OCI-LY1 (cell line): ENCODE data around the gene PTCD3.

Experiments used
- H2AFZ ChIP-seq: fragments of 200-600 bp; sonication (generic), shearing (Covaris generic); 2 replicates; pipeline ENCODE4 v1.6.0; 2014; ENCODE audit warnings: antibody characterized with exemption, mild to moderate bottlenecking, low read length
- H3F3A ChIP-seq: fragments of 200-600 bp; sonication (generic), shearing (Covaris generic); 2 replicates; pipeline ENCODE4 v1.6.0; 2014; ENCODE audit warnings: mild to moderate bottlenecking, antibody characterized with exemption, low read length, moderate library complexity; ENCODE audit not compliant: insufficient read depth
- H3K27ac ChIP-seq: fragments of 200-600 bp; sonication (generic); 2 replicates; pipeline ENCODE4 v1.5.1; 2014; ENCODE audit warnings: low read length, mixed run types, mild to moderate bottlenecking, low read depth; ENCODE audit not compliant: poor library complexity, severe bottlenecking
- H3K27me3 ChIP-seq: fragments of 200-600 bp; sonication (generic); 2 replicates; pipeline ENCODE4 v1.6.0; 2014; ENCODE audit warnings: antibody characterized with exemption, mild to moderate bottlenecking, low read length, moderate library complexity; ENCODE audit not compliant: insufficient read depth
- H3K36me3 ChIP-seq: fragments of 200-600 bp; sonication (generic); 2 replicates; pipeline ENCODE4 v1.6.1; 2014; ENCODE audit warnings: mild to moderate bottlenecking, antibody characterized with exemption, low read length, moderate library complexity, mixed read lengths; ENCODE audit not compliant: insufficient read depth
- H3K4me1 ChIP-seq: fragments of 200-600 bp; sonication (generic); 2 replicates; pipeline ENCODE4 v1.5.1; 2014; ENCODE audit warnings: mild to moderate bottlenecking, low read length, moderate library complexity; ENCODE audit not compliant: insufficient read depth, severe bottlenecking
- H3K4me2 ChIP-seq: fragments of 200-600 bp; sonication (generic), shearing (Covaris generic); 2 replicates; pipeline ENCODE4 v1.6.1; 2014; ENCODE audit warnings: low read length
- H3K4me3 ChIP-seq: fragments of 200-600 bp; sonication (generic); 2 replicates; pipeline ENCODE4 v1.5.1; 2014; ENCODE audit warnings: low read length, low read depth, mild to moderate bottlenecking, mixed read lengths; ENCODE audit not compliant: poor library complexity, severe bottlenecking
- H3K79me2 ChIP-seq: fragments of 200-600 bp; shearing (Covaris generic); 2 replicates; pipeline ENCODE4 v1.6.1; 2016; ENCODE audit warnings: mixed run types, low read length, mixed read lengths; ENCODE audit not compliant: insufficient read depth
- H3K9ac ChIP-seq: fragments of 200-600 bp; sonication (generic), shearing (Covaris generic); 2 replicates; pipeline ENCODE4 v1.6.1; 2014; ENCODE audit warnings: mild to moderate bottlenecking, low read length, mixed read lengths
- H3K9me2 ChIP-seq: fragments of 200-600 bp; sonication (generic), shearing (Covaris generic); 2 replicates; pipeline ENCODE4 v1.6.1; 2014; ENCODE audit warnings: low read depth, mild to moderate bottlenecking, low read length, mixed read lengths
- H3K9me3 ChIP-seq: fragments of 200-600 bp; shearing (Covaris generic); 2 replicates; pipeline ENCODE4 v1.6.1; 2014; ENCODE audit warnings: low read length, mixed read lengths
- H4K20me1 ChIP-seq: fragments of 200-600 bp; sonication (generic), shearing (Covaris generic); 2 replicates; pipeline ENCODE4 v1.6.0; 2016; ENCODE audit warnings: mild to moderate bottlenecking, low read length; ENCODE audit not compliant: insufficient read depth
- CTCF ChIP-seq: fragments of 200-600 bp; sonication (generic), shearing (Covaris generic); IDR thresholded peaks from 2 replicates; pipeline ENCODE4 v1.5.1; 2017; ENCODE audit warnings: mild to moderate bottlenecking, antibody characterized with exemption, low read length, moderate library complexity, mixed read lengths
- EZH2 ChIP-seq: fragments of 200-600 bp; sonication (generic), shearing (Covaris generic); IDR thresholded peaks from 2 replicates; pipeline ENCODE4 v1.8.0; 2017; ENCODE audit warnings: borderline replicate concordance, mixed run types, mild to moderate bottlenecking, antibody characterized with exemption, low read length, moderate library complexity, mixed read lengths

Gene PTCD3

DNA sequence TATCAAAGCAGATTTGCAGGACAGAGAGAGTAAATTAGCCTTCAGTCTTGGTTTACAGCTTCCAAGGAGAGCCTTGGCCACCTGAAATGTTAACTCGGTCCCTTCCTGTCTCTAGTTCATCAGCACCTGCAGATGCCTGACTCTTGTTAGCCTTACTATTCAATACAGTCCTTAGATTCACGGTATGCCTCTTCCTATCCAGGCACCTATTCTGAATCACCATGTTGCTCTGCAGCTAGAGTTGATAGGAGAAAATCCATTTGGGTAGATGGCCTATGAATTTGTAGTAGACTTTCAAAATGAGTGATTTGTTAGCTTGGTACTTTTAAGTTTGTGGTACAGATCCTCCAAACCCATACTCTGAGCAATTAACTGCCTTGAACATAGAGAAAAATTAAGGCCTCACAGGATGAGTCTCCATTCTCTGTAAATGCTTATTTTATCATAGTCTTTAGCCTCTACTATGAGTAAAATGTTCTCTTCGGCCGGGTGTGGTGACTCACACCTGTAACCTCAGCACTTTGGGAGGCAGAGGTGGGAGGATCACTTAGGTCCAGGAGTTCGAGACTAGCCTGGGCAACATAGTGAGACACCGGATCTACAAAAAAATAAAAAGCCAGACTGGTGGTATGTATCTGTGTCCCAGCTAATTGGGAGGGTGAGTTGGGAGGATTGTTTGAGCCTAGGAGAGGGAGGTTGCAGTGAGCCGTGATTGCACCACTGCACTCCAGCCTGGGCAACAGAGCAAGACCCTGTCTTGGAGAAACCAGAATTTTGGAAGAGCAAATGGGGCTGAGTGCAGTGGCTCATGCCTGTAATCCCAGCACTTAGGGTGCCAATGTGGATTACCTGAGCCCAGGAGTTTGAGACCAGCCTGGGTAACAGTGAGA is 32.9 kb downstream of the PTCD3 start:
- Histone ChIP-seq H3K79me2 (no peaks in the 10 kb centered on the region), H3F3A (no peaks in the 10 kb centered on the region), H3K9me2 (no peaks in the 10 kb centered on the region), H3K4me1 (no peaks in the 10 kb centered on the region), H3K4me2 (no peak overlapping the region), H3K4me3 (no peak overlapping the region), H3K9me3 (no peaks in the 10 kb centered on the region), H2AFZ (no peak overlapping the region), H3K36me3 (peaks cover 97% of the 10 kb centered on the region), H4K20me1 (no peaks in the 10 kb centered on the region), H3K9ac (no peak overlapping the region), H3K27me3 (no peaks in the 10 kb centered on the region), H3K27ac (no peak overlapping the region)
- TF ChIP-seq CTCF = no peak
- no peak for TF ChIP-seq EZH2

DNA sequence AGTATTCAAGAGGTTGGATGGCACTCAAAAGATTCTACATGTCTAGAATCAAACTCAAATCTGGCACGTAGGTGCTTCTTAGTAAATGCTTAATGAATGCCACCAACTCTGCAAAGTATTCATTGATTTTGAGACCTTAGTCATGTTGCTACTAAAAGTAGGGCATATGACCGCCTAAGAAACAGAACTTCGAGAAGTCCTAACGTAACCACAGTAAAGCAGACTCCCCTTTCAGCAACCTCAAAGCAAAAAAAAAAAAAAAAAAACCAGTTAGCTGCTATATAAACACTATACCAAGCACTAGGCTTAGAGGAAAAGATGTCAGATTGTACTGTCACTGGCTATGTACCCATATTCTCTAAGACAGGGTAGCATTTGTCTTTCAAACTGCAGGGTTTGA is 33.9 kb downstream of the PTCD3 start:
- H3K27ac ChIP-seq = no peak overlapping the region
- no peaks in the 10 kb centered on the region for H3K27me3 ChIP-seq
- H3K9ac ChIP-seq = no peak overlapping the region
- H4K20me1 ChIP-seq = no peaks in the 10 kb centered on the region
- no peaks in the 10 kb centered on the region for H3K9me2 ChIP-seq
- no peak overlapping the region for H3K4me3 ChIP-seq
- H3K36me3 ChIP-seq = peaks cover 97% of the 10 kb centered on the region
- H3K4me1 ChIP-seq = no peaks in the 10 kb centered on the region
- H2AFZ ChIP-seq = no peak overlapping the region
- H3F3A ChIP-seq = no peaks in the 10 kb centered on the region
- no peaks in the 10 kb centered on the region for H3K9me3 ChIP-seq
- H3K79me2 ChIP-seq = no peaks in the 10 kb centered on the region
- TF ChIP-seq EZH2 = no peak
- TF ChIP-seq CTCF = no peak
- H3K4me2 ChIP-seq = no peak overlapping the region

DNA sequence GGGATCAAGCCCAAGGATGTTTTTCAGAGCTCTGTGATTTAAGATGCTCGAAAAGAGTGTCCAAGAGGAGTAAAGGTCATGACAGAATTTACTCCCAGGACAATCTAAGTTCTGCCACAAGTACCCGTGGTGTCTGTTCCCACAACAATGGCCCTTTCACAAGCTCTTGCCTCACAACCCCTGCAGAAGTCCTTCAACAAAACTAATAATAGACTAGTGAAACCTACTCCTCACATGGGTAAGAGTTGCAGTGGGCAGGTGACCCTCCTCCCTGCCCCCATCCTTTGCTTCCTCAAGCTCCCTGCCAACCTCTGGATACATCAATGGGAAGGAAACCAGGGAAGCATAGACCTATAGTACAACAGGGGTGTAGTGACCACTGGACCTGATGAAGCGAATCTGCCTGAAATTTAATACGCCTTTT is 34.9 kb downstream of the PTCD3 start:
- Histone ChIP-seq H3K36me3 (peaks cover 97% of the 10 kb centered on the region), H4K20me1 (no peaks in the 10 kb centered on the region)
- TF ChIP-seq CTCF (no peak), EZH2 (no peak)

More for the DNA sequence above, 34.9 kb downstream of the PTCD3 start:
- Histone ChIP-seq H3K27ac (no peak overlapping the region), H3F3A (no peaks in the 10 kb centered on the region), H3K9ac (no peak overlapping the region), H3K4me3 (no peak overlapping the region), H3K27me3 (no peaks in the 10 kb centered on the region), H3K79me2 (no peaks in the 10 kb centered on the region), H3K9me2 (no peaks in the 10 kb centered on the region), H3K4me2 (no peak overlapping the region), H3K4me1 (no peaks in the 10 kb centered on the region), H2AFZ (no peak overlapping the region), H3K9me3 (no peaks in the 10 kb centered on the region)
